ENCODE data around the gene CELF6. TPM values are rescaled to one million over a fixed set of nuclear protein-coding genes. Genes with fewer than 3 reads are reported as not detected.
A peak's percentile ranks its signal among the peaks of the same experiment; 100 is the strongest.

Gene CELF6
- total RNA-seq, 1 donor, result 0.36 TPM

- Histone ChIP-seq H3K79me2 (ENCODE audit: insufficient read depth, low read length) (no peaks in the 10 kb centered on the region), H2AFZ (ENCODE audit: low read length) (no peak overlapping the region), H3K9me3 (ENCODE audit: low read depth, low read length) (no peaks in the 10 kb centered on the region), H4K20me1 (ENCODE audit: insufficient read depth, low read length) (no peaks in the 10 kb centered on the region), H3K4me3 (ENCODE audit: insufficient read depth, low read length) (no peak overlapping the region), H3K27me3 (ENCODE audit: insufficient read depth, low read length) (no peaks in the 10 kb centered on the region), H3K36me3 (ENCODE audit: insufficient read depth, low read length) (peaks cover 31% of the 10 kb centered on the region), H3K27ac (ENCODE audit: low read depth, low read length) (no peak overlapping the region), H3K4me1 (ENCODE audit: insufficient read depth, low read length) (peaks cover 18% of the 10 kb centered on the region), H3K4me2 (ENCODE audit: insufficient read depth, low read length) (no peak overlapping the region)
- TF ChIP-seq CTCF (IDR thresholded peaks at IDR 0.05; ENCODE audit: extremely low read depth, low read depth, low read length), result peak; percentile 50
- DNase-seq (ENCODE audit: insufficient read length, low spot score, missing footprints), result peak; percentile 57
Observed at GRCh38 chr15:72342385-72342784, 22.4 kb upstream of the CELF6 start.

GRCh38 chr15:72341361-72341760 is 21.4 kb upstream of the CELF6 start:
- Histone ChIP-seq H3K4me1 (ENCODE audit: insufficient read depth, low read length) (peaks cover 18% of the 10 kb centered on the region), H3K27me3 (ENCODE audit: insufficient read depth, low read length) (no peaks in the 10 kb centered on the region), H2AFZ (ENCODE audit: low read length) (no peak overlapping the region), H3K36me3 (ENCODE audit: insufficient read depth, low read length) (peaks cover 21% of the 10 kb centered on the region), H3K4me3 (ENCODE audit: insufficient read depth, low read length) (no peak overlapping the region), H3K27ac (ENCODE audit: low read depth, low read length) (no peak overlapping the region), H3K9me3 (ENCODE audit: low read depth, low read length) (no peaks in the 10 kb centered on the region), H4K20me1 (ENCODE audit: insufficient read depth, low read length) (no peaks in the 10 kb centered on the region), H3K4me2 (ENCODE audit: insufficient read depth, low read length) (no peak overlapping the region), H3K79me2 (ENCODE audit: insufficient read depth, low read length) (no peaks in the 10 kb centered on the region)
- no peak for DNase-seq (ENCODE audit: insufficient read length, low spot score, missing footprints)
- TF ChIP-seq CTCF (IDR thresholded peaks at IDR 0.05; ENCODE audit: extremely low read depth, low read depth, low read length), result peak; percentile 15

GRCh38 chr15:72340366-72340765 is 20.4 kb upstream of the CELF6 start:
- DNase-seq (ENCODE audit: insufficient read length, low spot score, missing footprints), result no peak
- Histone ChIP-seq H4K20me1 (ENCODE audit: insufficient read depth, low read length) (no peaks in the 10 kb centered on the region), H3K4me2 (ENCODE audit: insufficient read depth, low read length) (peak overlapping the region; percentile 47), H3K9me3 (ENCODE audit: low read depth, low read length) (no peaks in the 10 kb centered on the region), H3K4me3 (ENCODE audit: insufficient read depth, low read length) (no peak overlapping the region), H3K27ac (ENCODE audit: low read depth, low read length) (peak overlapping the region; percentile 80), H3K36me3 (ENCODE audit: insufficient read depth, low read length) (peaks cover 11% of the 10 kb centered on the region), H3K4me1 (ENCODE audit: insufficient read depth, low read length) (peaks cover 18% of the 10 kb centered on the region), H2AFZ (ENCODE audit: low read length) (no peak overlapping the region), H3K27me3 (ENCODE audit: insufficient read depth, low read length) (no peaks in the 10 kb centered on the region), H3K79me2 (ENCODE audit: insufficient read depth, low read length) (no peaks in the 10 kb centered on the region)
- no peak for TF ChIP-seq CTCF (IDR thresholded peaks at IDR 0.05; ENCODE audit: extremely low read depth, low read depth, low read length)

- Histone ChIP-seq H3K27ac (ENCODE audit: low read depth, low read length) (peak overlapping the region; percentile 80), H3K4me2 (ENCODE audit: insufficient read depth, low read length) (peak overlapping the region; percentile 47), H2AFZ (ENCODE audit: low read length) (no peak overlapping the region), H3K79me2 (ENCODE audit: insufficient read depth, low read length) (no peaks in the 10 kb centered on the region), H3K9me3 (ENCODE audit: low read depth, low read length) (no peaks in the 10 kb centered on the region), H4K20me1 (ENCODE audit: insufficient read depth, low read length) (no peaks in the 10 kb centered on the region), H3K4me3 (ENCODE audit: insufficient read depth, low read length) (no peak overlapping the region), H3K36me3 (ENCODE audit: insufficient read depth, low read length) (peaks cover 6% of the 10 kb centered on the region), H3K27me3 (ENCODE audit: insufficient read depth, low read length) (no peaks in the 10 kb centered on the region), H3K4me1 (ENCODE audit: insufficient read depth, low read length) (peaks cover 18% of the 10 kb centered on the region)
- TF ChIP-seq CTCF (IDR thresholded peaks at IDR 0.05; ENCODE audit: extremely low read depth, low read depth, low read length), result no peak
- DNase-seq (ENCODE audit: insufficient read length, low spot score, missing footprints), result peak; percentile 90
Observed at GRCh38 chr15:72339777-72340177, 19.8 kb upstream of the CELF6 start.
